Stimulated activated CD8-positive, alpha-beta memory T cell treated with anti-CD3 and anti-CD28 coated beads, Interleukin-15, amount 100 ng/mL, for 4 hours (primary cell): ENCODE data around the gene ZFAND3.

Experiments used
- DNase-seq, 2 donors: peaks; one replicate each; pipeline ENCODE4 v3.0.0-alpha.2; 2020; ENCODE audit warnings: low read depth in 2 of 2

Gene ZFAND3

DNA sequence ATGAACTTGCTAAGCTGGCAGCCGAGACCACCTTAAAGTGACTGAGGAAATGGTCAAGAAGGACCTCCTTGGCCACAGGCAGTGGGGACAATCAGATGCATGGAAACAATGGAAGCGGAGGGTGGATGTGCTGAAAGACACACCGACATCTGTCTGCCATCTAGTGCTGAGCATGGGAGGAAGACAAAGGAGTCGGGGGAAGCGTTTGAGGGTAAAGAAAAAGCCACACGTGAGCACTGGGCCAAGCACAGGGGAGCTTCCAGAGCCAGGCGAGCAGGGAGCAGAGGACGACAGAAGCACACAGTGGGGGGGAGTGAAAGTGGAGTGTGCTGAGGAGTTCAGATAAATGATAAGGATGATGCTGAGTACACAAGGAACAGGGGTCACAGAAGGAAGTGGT, 367.8 kb downstream of the ZFAND3 start:
- DNase-seq, result no peak

DNA sequence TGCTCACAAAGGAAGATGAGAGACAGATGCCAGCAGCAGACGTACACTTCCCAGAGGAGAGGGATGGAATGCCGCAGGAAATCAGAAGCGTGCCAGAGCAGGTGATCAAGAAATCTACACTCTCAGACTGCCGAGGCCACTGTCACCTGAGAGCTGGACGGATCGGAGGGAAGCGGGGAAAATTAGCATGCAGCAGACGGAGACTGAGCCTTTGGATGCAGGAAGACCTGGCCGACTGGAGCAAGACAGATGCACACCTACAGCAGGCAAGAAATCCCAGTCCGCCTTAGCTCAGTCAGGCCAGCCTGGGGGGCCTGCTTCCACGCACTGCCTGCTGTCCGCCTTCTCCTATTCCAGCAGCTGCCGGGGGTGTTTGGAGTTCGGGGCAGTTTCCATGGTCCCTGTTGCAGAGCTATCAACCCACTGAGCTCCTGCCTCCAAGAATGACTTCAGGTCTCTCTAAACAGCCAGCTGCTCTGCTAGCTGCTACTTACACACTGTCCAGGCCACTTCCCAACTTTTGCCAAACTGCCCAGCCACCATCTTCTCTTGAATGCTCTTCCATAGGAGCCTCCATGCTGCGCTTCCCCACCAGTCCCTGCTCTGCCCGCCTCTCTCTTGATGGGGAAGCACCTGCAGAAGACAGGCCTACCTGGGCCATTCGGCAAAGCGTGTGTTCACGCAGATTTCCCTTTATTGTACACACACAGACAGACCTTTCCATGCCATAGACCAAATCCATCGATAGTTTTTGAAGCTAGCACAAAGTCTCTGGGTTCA, 368.5 kb downstream of the ZFAND3 start:
- no peak for DNase-seq

DNA sequence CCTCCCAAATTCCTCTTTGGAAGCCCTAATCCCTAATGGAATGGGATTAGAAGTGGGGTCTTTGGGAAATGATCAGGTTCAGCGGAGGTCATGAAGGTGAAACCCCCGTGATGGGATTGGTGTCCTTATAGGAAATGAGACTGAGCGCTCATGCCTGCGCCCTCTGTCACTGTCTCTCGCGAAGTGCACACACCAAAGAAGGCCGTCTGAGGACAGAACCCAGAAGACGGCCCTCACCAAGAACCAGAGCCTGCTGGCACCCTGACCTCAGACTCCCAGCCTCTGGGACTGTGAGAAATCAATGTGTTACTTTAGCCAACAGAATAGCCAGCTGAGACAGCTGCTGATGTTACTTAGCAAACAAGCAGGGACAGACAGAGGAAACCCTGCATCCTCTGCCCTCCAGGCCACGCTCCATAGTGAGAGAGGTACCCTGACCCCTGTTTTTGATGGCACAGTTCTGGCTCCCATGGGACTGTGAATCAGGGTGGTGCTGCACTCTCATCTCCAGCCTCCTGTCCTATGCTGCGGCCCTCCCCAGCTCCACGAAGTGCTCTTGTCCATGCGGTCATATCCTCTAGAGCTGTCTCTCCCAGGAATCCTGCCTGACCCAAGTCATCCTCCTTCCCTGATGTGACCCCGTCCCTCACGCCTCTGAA, 369.3 kb downstream of the ZFAND3 start:
- DNase-seq, result no peak

DNA sequence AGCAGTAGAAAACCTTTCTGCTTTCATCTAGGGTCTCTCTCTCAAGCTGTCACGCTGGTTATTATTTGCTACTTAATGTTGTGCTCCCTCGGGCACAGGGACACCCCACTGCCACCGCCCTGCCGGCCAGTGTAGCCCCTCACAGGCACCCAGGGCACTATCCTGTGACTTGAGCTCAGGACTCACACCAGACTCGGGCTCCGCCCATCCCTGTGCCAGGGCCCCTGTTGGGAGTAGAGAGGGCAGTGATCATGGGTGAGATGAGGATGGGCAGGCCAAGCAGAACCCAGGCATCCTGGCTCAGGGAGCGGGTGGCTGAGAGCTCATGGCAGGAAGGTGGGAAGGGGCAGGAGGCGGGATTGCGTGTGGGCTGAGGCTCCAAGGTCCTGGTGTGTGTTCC, 371.9 kb downstream of the ZFAND3 start:
- no peak for DNase-seq

DNA sequence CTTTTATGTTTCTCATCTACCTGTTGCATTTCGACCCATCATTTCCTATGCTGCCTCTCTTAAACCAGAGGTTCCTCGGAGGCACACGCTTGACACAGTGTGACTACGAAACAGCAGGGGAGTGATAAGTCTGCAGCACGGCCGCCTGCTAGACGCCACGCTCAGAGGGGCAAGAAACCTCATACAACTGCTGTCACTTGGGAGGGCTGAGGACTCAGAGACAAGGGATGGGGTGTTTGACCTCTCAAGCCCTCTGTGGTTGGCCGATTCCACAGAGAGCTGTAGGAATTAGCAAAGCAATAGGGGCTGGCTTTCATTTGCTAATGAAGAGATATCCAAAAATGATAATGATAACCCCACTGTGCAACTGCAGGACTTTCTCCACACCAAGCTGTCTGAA, 372.5 kb downstream of the ZFAND3 start:
- no peak for DNase-seq

DNA sequence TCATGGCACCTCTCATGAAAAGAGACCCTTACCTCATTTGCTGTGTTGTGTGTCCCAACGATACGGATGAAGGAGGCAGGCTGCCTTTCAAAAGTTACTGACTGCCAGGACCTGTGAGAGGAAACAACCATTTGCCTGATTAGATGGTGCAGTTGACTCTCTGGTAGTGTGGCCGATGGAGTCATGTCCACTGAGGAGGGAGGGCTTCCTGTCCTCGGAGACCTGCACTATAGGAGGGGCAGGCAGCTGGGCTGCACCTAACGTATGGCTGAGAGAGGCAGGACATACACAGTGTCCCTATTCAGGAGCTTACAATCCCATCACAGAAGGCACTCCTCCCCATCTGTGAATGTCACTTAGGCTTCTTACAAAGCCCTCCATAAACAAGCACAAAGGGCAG, 373.0 kb downstream of the ZFAND3 start:
- no peak for DNase-seq

DNA sequence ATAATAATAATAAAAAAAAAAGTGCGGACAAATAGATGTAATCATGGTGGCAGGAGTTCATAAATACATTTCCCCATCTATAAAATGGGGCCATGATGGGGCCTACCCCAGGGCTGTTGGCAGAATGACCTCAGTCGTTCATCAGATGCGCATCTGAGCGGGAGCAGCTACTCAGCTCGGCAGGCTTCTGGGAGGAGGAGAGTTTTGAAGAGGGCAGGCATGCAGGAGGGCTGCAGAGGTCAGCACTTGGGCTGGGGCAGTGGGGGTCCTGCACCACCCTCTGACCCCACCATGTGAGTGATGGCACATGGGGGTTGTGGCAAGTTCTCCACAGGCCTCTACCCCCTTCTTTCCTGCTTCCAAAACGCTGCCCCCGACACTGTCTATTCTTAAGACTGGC, 373.5 kb downstream of the ZFAND3 start:
- no peak for DNase-seq

DNA sequence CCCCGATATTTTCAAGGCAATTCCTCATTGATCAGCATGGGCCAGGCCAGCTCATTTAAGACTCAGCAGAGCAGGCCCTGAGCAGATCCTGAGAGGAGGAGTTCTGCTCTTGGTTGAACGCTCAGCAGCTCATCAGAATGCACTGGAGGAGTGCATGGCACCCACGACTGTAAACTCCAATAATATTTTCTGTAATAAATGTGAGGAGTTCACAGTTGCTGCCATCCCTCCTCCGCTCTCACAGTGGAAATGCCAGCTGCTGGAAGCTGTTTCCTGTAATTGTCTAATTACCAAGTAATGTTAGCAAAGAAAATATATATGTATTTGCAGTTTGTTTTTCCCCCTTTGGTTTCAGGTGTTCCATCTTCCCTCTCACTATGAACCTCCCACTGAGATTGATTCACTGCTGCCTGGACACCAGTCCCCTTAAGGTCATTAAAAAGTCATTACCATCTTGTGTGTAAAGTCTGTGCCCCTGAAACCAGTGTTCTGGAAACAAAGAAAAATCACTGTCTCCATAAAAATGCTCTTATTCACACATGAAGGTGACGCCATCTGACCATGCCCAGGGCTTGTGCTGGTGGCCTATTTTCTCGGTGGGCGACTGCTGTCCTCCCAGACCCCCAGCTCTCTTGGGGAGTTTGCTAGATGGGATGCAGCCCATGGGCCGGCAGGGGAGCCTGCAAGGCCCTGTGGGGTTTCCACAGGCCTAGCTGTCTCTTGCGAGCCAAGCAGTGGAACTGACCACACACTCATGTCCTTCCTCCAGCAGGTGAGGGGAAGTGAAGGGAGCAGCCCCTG, 374.2 kb downstream of the ZFAND3 start:
- DNase-seq, result no peak

DNA sequence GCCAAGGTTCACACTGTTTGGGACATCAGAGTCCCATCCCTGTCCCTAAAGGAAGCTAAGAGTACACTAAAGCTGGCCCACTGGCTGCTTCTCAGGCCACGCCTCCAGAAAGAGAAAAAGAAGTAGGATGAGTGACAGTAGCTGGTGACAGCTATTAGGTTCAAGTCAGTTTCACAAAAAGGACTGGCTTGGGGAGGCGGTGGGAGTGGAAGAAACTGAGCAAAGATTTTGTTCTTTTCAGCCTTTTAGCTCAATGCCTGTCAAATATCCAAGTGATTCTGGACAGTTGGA, 374.7 kb downstream of the ZFAND3 start:
- DNase-seq, result no peak

DNA sequence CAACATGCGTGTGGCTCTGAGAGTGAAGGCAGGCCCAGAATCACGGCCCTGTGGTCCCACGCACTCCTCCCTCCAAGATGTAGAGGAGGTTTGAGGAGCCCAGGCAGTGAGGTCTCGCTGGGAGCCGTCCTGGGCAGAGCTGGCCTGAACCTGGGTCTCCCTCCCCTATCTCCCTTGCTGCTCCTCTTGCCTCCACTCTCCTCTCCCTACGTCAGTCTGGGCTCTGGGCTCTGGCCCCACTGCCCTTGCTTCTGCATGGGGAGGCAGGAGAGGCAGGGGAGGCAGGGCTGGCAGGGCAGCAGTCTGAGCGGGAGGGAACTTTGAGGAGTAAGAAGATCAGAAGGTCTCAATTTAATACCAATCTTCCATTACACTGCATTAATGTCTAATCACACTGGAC, 375.1 kb downstream of the ZFAND3 start:
- DNase-seq, result no peak

DNA sequence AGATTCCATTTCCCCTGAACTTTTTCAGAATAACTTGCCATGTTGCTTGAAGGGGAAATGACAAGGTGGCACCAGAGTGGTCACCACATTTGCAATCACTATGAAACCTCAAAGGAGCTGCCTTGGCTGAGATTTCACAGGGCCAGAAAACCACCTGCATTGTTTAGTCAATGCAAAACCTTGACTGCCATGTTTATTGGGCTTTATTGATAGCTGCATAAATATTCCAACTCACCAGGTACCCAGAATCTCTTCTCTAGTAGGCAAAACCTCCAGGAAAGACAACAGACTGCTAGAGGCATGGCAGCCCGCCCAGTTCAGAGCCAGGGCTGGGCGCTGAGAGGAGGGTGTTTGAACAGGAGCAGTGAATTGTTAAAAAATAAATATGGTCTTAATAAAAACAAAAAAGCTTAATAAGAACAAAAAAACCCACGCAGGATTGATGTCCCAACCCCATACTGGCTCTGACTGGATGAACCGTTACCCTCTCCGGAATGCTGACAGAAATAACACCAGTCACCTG, 375.6 kb downstream of the ZFAND3 start:
- DNase-seq, result no peak

DNA sequence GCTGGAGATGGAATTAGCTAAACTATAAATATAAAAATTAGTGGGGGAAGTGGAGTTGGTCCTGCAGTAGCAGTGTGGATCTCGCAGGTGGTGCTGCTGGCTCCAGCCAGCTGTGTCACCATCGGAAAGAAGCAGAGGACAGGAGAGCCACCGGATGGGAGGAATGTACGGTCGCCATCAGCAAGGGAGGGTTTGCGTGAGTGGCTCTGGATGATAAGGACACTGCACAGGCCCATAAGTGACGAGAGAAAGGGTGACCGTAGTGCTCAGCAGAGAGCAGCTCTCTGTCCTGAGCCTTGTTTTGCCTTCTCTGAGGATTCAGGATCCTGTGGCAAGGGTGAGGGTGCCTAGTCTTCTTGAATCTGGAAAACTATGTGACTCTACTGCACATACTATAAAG, 378.7 kb downstream of the ZFAND3 start:
- no peak for DNase-seq
